ENCODE results near the gene ATG16L1.

DNA sequence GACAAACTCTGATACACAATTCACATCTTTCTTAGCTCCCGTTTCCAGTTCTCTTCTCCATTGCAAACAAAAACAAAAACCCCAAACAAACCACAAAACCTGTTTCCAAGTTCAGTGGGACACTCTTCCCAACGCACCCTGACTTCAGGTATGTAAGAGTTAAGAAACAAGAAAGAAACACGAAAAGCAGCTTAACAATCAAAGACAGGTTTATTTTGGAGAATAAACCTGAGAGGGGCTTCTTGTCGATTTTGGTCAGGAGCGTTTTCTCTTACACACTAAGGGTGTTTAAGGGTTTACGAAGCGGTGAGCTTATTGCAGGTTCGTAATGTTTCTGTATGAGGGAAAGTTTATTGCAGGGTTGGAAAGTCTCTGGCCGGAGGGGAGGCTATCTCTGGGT, 905 bp upstream of the ATG16L1 start:
- no peak for TF ChIP-seq POLR2AphosphoS5 (IDR thresholded peaks at IDR 0.05)
- TF ChIP-seq, protein P1, sequence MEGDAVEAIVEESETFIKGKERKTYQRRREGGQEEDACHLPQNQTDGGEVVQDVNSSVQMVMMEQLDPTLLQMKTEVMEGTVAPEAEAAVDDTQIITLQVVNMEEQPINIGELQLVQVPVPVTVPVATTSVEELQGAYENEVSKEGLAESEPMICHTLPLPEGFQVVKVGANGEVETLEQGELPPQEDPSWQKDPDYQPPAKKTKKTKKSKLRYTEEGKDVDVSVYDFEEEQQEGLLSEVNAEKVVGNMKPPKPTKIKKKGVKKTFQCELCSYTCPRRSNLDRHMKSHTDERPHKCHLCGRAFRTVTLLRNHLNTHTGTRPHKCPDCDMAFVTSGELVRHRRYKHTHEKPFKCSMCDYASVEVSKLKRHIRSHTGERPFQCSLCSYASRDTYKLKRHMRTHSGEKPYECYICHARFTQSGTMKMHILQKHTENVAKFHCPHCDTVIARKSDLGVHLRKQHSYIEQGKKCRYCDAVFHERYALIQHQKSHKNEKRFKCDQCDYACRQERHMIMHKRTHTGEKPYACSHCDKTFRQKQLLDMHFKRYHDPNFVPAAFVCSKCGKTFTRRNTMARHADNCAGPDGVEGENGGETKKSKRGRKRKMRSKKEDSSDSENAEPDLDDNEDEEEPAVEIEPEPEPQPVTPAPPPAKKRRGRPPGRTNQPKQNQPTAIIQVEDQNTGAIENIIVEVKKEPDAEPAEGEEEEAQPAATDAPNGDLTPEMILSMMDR (IDR thresholded peaks at IDR 0.05): no peak

All from esophagus muscularis mucosa (tissue), 3 donors.